Measurements from ENCODE around the gene TRIM7. TPM values are rescaled to one million over a fixed set of nuclear protein-coding genes. Genes with fewer than 3 reads are reported as not detected.

TRIM7 gene
- total RNA-seq, 1 experiment from 2014 or later: 5.1 TPM

DNA sequence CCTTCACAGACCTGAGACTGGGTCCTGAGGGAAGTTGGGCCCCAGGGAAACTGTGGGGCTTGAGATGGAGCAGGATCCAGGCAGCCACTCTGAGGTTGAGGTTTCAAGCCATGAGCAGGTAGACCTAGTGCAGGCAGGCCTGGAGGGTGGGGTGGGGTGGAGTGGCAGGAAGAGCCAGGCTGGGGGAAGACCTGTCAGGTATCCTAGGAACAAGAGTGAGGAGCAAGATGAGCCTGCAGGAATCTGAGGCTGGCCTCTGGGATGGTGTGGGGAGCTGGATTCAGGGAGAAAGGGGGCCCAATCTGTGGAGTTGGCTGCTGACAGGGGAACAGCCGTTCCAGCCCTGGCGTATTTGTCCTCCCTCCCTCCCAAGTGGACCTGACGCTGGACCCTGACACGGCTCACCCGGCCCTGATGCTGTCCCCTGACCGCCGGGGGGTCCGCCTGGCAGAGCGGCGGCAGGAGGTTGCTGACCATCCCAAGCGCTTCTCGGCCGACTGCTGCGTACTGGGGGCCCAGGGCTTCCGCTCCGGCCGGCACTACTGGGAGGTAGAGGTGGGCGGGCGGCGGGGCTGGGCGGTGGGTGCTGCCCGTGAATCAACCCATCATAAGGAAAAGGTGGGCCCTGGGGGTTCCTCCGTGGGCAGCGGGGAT, 28.9 kb upstream of the TRIM7 start:
- no peak for DNase-seq (ENCODE audit: low spot score)
- in situ Hi-C loops (cut with HindIII; ENCODE audit: low sequenced_read_pairs): no loop called here

- in situ Hi-C loops (cut with HindIII; ENCODE audit: low sequenced_read_pairs): no loop called here
Measured at GRCh38 chr5:181233088-181233800, 28.2 kb upstream of the TRIM7 start.

DNA sequence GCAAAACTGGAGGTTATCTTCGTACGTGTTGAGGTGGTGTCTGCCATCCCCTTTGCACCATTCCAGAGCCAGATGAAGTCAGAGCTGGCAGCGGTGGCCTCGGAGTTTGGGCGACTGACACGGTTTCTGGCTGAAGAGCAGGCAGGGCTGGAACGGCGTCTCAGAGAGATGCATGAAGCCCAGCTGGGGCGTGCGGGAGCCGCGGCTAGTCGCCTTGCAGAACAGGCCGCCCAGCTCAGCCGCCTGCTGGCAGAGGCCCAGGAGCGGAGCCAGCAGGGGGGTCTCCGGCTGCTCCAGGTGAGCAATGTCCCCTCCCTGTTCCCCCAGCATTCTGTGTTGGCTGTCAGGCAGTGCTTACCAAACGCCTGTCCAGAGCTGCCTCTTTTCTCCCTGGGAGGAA, 27.6 kb upstream of the TRIM7 start:
- peak; percentile 53 for DNase-seq (ENCODE audit: low spot score)
- in situ Hi-C loops (cut with HindIII; ENCODE audit: low sequenced_read_pairs): no loop called here

More at GRCh38 chr5:181233088-181233800, 28.2 kb upstream of the TRIM7 start:
- DNase-seq (ENCODE audit: low spot score): no peak

DNA sequence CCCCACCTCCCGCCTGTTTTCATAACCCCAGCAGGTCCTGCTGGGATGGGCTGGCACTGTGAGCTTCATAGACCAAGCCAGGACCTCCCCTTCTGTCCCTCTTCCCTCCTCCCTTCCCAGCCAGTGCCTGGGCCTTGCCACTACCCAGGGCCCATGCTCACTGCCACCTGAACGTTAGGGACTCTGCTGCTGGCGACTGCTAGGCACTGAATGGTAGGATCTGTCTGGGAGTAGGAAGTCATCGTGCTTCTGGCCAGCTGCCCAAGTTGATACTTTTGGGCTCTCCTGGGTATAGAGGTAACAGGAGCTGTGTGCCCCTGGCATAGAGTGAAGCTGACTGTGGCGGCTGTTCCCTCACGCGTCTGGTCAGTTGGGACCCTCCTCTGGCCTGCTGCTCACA, 26.4 kb upstream of the TRIM7 start:
- DNase-seq (ENCODE audit: low spot score): no peak
- in situ Hi-C loops (cut with HindIII; ENCODE audit: low sequenced_read_pairs): no loop called here

GRCh38 chr5:181230551-181230950, 25.6 kb upstream of the TRIM7 start:
- in situ Hi-C loops (cut with HindIII; ENCODE audit: low sequenced_read_pairs): no loop called here
- DNase-seq (ENCODE audit: low spot score): no peak

DNA sequence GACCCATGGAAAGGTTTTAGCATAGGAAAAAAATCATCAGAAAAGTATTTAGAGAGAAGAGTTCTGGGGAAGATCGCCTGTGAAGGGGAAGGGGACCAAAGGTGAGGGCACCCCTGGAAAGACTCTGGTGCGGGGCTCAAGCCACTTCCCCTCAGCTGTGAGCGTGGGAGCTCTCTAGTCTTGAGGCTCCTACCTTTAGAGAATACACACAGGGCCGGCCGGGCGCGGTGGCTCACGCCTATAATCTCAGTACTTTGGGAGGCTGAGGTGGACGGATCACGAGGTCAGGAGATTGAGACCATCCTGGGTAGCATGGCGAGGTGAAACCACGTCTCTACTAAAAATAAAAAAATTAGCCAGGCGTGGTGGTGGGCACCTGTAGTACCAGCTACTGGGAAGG, 25.0 kb upstream of the TRIM7 start:
- in situ Hi-C loops (cut with HindIII; ENCODE audit: low sequenced_read_pairs): no loop called here

DNA sequence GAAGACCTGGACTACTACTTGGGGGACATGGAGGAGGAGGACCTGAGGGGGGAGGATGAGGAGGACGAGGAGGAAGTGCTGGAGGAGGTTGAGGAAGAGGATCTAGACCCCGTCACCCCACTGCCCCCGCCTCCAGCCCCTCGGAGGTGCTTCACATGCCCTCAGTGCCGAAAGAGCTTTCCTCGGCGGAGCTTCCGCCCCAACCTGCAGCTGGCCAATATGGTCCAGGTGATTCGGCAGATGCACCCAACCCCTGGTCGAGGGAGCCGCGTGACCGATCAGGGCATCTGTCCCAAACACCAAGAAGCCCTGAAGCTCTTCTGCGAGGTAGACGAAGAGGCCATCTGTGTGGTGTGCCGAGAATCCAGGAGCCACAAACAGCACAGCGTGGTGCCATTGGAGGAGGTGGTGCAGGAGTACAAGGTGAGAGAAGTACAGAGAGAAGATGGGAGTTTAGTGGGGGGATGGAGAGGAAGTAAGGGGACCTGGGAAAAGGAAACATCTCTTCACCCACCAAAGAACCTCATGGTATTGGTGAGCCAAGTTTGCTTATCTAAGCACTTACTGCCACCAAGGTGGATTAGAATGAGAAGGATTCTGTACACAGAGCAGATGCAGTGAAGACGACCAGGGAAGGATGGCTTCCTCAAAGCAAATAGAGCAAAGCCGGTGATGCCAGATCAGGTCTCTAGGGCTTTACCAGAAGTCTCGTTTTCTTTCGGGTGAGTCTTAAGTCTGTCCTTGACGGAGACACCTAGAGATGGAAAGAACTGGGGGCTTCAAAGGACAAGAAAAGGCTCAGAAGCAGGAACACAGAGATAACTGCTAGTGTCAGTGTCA, 19.6 kb upstream of the TRIM7 start:
- no peak for DNase-seq (ENCODE audit: low spot score)
- in situ Hi-C loops (cut with HindIII; ENCODE audit: low sequenced_read_pairs): no loop called here

More for the DNA sequence above, 25.0 kb upstream of the TRIM7 start:
- DNase-seq (ENCODE audit: low spot score): no peak

GRCh38 chr5:181223729-181224389, 18.9 kb upstream of the TRIM7 start:
- no peak for DNase-seq (ENCODE audit: low spot score)
- in situ Hi-C loops (cut with HindIII; ENCODE audit: low sequenced_read_pairs): no loop called here

- in situ Hi-C loops (cut with HindIII; ENCODE audit: low sequenced_read_pairs): no loop called here
- peak; percentile 99 for DNase-seq (ENCODE audit: low spot score)
Measured at GRCh38 chr5:181223058-181223728, 18.2 kb upstream of the TRIM7 start, which contains the start of gene TRIM41. Gene TRIM41, plus strand, starts transcription at chr5:181223281. Its CDS starts 719 bp downstream, at chr5:181224000.

DNA sequence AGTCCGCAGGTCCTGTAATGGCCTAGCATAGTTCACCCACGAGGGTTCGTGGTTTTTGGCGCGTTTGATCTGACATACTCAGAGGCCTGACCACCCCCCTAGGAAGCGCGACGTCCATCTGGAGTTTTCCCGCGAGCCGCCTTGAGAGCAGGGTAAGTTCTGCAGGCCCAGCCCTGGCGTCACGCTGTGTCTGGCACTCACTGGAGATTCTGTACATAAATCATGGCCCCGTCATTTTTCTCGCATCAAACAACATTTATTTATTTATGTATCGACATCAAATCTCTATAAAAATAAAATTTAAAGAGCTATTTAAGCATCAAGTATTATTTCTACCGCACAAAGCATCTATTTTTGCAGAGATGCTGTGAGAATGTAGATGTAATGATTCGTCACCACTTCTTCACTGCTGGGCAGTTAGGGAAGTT, 17.6 kb upstream of the TRIM7 start:
- in situ Hi-C loops (cut with HindIII; ENCODE audit: low sequenced_read_pairs): no loop called here
- no peak for DNase-seq (ENCODE audit: low spot score)

GRCh38 chr5:181221792-181222629, 17.0 kb upstream of the TRIM7 start:
- in situ Hi-C loops (cut with HindIII; ENCODE audit: low sequenced_read_pairs): no loop called here
- DNase-seq (ENCODE audit: low spot score): peak; percentile 95

- DNase-seq (ENCODE audit: low spot score): no peak
- in situ Hi-C loops (cut with HindIII; ENCODE audit: low sequenced_read_pairs): no loop called here
Measured at GRCh38 chr5:181221105-181221791, 16.3 kb upstream of the TRIM7 start.

DNA sequence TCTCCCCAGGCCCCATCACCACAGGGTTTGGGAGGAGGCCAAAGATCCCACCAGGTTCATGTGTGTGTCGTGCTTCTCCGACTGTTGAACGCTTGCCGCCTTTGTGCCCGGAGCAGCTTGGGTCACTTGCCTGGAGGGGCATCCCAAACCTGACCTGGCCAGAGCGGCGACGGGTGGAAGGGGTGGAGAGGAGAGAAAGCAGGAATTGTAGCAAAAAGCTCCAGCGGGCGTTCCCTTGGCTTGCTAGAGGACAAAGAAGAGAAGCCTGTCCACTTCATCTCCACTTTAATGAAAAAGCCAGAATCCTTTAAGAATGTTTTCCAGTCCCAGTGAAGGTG, 15.2 kb upstream of the TRIM7 start:
- in situ Hi-C loops (cut with HindIII; ENCODE audit: low sequenced_read_pairs): no loop called here
- no peak for DNase-seq (ENCODE audit: low spot score)

GRCh38 chr5:181219262-181220177, 14.5 kb upstream of the TRIM7 start:
- no peak for DNase-seq (ENCODE audit: low spot score)

DNA sequence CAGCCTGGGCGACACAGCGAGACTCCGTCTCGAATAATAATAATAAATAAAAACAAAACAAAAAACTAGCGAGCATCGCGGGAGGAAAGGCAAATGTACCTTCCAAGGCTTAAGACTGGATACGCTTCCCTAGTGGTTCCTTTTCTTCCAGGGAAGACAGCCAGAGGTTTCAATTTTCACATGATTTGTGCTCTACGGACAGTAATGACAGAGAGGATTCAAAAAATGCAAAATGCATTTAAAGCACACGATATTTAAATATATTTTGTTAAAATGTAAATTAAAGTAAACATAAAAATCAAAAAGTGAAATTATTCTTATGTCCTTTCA, 13.8 kb upstream of the TRIM7 start:
- in situ Hi-C loops (cut with HindIII; ENCODE audit: low sequenced_read_pairs): no loop called here
- no peak for DNase-seq (ENCODE audit: low spot score)

More at GRCh38 chr5:181219262-181220177, 14.5 kb upstream of the TRIM7 start:
- in situ Hi-C loops (cut with HindIII; ENCODE audit: low sequenced_read_pairs): no loop called here

- DNase-seq (ENCODE audit: low spot score): peak; percentile 71
- in situ Hi-C loops (cut with HindIII; ENCODE audit: low sequenced_read_pairs): no loop called here
Measured at GRCh38 chr5:181217803-181218062, 12.7 kb upstream of the TRIM7 start.
